ENCODE data around the gene KLHL29. TPM values are rescaled to one million over a fixed set of nuclear protein-coding genes. Genes with fewer than 3 reads are reported as not detected.

KLHL29 gene
- total RNA-seq, 1 donor from 2014 or later = 17.5 TPM

DNA sequence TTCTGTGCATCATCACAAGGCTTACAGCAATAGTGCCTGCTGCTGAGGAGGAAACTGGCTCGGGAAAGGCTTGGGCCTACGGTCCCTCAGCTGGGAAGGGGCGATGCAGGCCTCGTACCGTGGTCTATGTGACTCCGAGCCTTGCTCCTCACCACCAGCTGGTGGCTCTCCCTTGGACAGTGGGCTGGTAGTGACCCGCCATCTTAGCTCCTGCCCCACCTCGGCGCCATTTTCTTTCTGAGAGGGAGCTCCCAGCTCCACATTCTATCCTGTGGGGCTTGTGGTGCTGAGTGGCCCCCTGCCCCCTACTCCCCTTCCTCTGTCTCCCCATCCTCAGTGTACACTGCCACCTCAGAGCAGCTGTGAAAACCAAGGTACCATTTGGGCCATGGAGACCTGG lies 255.7 kb downstream of the KLHL29 start:
- Mint-ChIP-seq H3K27ac (ENCODE audit: unreplicated experiment) (no peak overlapping the region), H3K4me3 (ENCODE audit: unreplicated experiment) (no peak overlapping the region), H3K9me3 (ENCODE audit: unreplicated experiment) (no peaks in the 10 kb centered on the region), H3K36me3 (ENCODE audit: low read depth, unreplicated experiment) (peaks cover 14% of the 10 kb centered on the region), H3K27me3 (ENCODE audit: unreplicated experiment) (peaks cover 10% of the 10 kb centered on the region), H3K4me1 (ENCODE audit: unreplicated experiment) (peaks cover 16% of the 10 kb centered on the region)
- TF ChIP-seq, protein P1, sequence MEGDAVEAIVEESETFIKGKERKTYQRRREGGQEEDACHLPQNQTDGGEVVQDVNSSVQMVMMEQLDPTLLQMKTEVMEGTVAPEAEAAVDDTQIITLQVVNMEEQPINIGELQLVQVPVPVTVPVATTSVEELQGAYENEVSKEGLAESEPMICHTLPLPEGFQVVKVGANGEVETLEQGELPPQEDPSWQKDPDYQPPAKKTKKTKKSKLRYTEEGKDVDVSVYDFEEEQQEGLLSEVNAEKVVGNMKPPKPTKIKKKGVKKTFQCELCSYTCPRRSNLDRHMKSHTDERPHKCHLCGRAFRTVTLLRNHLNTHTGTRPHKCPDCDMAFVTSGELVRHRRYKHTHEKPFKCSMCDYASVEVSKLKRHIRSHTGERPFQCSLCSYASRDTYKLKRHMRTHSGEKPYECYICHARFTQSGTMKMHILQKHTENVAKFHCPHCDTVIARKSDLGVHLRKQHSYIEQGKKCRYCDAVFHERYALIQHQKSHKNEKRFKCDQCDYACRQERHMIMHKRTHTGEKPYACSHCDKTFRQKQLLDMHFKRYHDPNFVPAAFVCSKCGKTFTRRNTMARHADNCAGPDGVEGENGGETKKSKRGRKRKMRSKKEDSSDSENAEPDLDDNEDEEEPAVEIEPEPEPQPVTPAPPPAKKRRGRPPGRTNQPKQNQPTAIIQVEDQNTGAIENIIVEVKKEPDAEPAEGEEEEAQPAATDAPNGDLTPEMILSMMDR (IDR thresholded peaks at IDR 0.05; ENCODE audit: unreplicated experiment) = no peak
- no peak for DNase-seq (ENCODE audit: low spot score)

DNA sequence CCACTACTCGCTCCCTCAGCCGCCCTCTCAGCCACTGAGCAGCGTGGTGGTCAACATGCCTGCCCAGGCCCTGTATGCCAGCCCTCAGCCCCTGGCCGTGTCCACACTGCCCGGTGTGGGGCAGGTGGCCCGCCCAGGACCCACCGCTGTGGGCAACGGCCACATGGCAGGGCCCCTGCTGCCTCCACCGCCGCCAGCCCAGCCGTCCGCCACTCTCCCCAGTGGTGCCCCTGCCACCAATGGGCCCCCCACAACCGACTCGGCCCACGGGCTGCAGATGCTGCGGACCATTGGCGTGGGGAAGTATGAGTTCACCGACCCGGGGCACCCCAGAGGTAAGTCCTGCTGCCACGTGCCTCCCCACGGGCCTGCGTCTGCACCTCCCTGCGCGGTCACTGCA lies 257.5 kb downstream of the KLHL29 start:
- DNase-seq (ENCODE audit: low spot score) = no peak
- TF ChIP-seq, protein P1 (IDR thresholded peaks at IDR 0.05; ENCODE audit: unreplicated experiment) = no peak
- peaks cover 14% of the 10 kb centered on the region for H3K36me3 Mint-ChIP-seq (ENCODE audit: low read depth, unreplicated experiment)
- H3K4me1 Mint-ChIP-seq (ENCODE audit: unreplicated experiment) = peaks cover 4% of the 10 kb centered on the region
- no peak overlapping the region for H3K4me3 Mint-ChIP-seq (ENCODE audit: unreplicated experiment)
- no peak overlapping the region for H3K27ac Mint-ChIP-seq (ENCODE audit: unreplicated experiment)
- H3K9me3 Mint-ChIP-seq (ENCODE audit: unreplicated experiment) = no peaks in the 10 kb centered on the region
- peaks cover 3% of the 10 kb centered on the region for H3K27me3 Mint-ChIP-seq (ENCODE audit: unreplicated experiment)

DNA sequence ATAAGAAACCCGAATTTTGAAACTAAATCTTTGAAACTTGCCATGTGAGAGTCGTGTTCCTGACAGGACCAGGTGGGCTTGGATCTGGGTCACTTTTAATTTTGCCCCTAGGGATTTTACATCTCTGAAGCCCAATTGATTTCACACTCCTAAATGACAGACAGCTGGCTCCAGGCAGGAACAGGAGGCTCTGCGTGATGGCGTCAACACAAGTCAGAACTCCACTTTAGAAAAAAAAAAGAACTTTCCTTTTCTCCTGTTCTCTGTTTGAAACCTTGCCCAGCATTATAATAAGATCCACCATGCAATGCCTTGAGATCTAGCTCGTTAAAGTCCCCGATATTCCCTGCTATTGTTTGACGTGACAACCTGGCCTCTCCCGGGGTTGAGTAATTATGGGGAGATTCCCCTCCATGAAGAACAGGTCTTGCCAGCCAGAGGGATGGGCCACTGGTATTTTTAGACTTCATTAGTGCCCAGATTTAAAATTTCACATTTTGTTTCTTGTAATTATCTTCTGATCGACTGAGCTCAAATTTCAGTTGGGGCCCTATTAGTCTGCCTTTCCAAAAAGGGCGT lies 260.3 kb downstream of the KLHL29 start:
- peaks cover 3% of the 10 kb centered on the region for H3K27me3 Mint-ChIP-seq (ENCODE audit: unreplicated experiment)
- peaks cover 9% of the 10 kb centered on the region for H3K36me3 Mint-ChIP-seq (ENCODE audit: low read depth, unreplicated experiment)
- no peak overlapping the region for H3K27ac Mint-ChIP-seq (ENCODE audit: unreplicated experiment)
- no peaks in the 10 kb centered on the region for H3K9me3 Mint-ChIP-seq (ENCODE audit: unreplicated experiment)
- no peak for DNase-seq (ENCODE audit: low spot score)
- peaks cover 5% of the 10 kb centered on the region for H3K4me1 Mint-ChIP-seq (ENCODE audit: unreplicated experiment)
- no peak overlapping the region for H3K4me3 Mint-ChIP-seq (ENCODE audit: unreplicated experiment)
- TF ChIP-seq, protein P1 (IDR thresholded peaks at IDR 0.05; ENCODE audit: unreplicated experiment) = no peak

DNA sequence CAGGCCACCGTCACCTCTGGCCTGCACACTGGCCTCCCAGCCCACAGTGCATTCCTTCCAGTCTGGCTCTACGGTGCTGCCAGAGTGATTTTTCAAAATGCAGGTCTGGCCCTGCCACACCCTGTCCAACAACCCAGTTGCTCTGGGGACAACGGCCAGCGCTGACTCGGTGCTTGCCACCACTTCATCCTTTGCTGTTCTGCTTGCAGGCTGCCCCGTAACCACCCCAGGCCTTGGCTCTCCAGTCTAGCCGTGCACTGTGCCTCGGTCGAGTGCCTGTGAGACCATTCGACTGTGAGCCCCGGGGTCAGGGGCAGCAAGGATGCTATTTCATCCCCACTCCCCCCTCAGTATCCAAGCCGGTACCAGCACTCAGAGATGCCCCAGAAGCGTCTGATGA lies 262.6 kb downstream of the KLHL29 start:
- TF ChIP-seq, protein P1 (IDR thresholded peaks at IDR 0.05; ENCODE audit: unreplicated experiment) = no peak
- peaks cover 4% of the 10 kb centered on the region for H3K36me3 Mint-ChIP-seq (ENCODE audit: low read depth, unreplicated experiment)
- H3K4me1 Mint-ChIP-seq (ENCODE audit: unreplicated experiment) = peaks cover 5% of the 10 kb centered on the region
- H3K27ac Mint-ChIP-seq (ENCODE audit: unreplicated experiment) = no peak overlapping the region
- no peak for DNase-seq (ENCODE audit: low spot score)
- H3K9me3 Mint-ChIP-seq (ENCODE audit: unreplicated experiment) = no peaks in the 10 kb centered on the region
- H3K27me3 Mint-ChIP-seq (ENCODE audit: unreplicated experiment) = peaks cover 3% of the 10 kb centered on the region
- H3K4me3 Mint-ChIP-seq (ENCODE audit: unreplicated experiment) = no peak overlapping the region

DNA sequence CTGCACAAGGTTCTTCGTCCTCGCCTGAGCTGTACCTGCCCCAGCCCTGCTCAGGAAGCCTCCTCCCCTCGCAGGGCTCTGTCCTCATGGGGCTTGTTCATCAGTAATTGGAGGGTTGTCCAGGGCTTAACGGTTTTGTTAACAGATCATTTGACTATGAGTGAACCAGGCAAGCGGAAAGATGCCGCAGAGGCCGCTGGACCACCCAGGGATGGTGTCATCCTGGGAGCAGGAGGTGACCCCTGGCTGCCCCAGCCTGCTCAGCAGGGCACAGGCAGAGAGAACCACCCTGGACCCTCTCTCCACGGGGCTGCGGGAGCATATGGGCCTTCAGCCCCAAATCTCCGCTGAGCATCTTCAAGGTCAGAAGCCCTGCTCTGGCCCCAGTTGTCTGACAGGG lies 264.3 kb downstream of the KLHL29 start:
- Mint-ChIP-seq H3K4me1 (ENCODE audit: unreplicated experiment) (peaks cover 5% of the 10 kb centered on the region), H3K27ac (ENCODE audit: unreplicated experiment) (no peak overlapping the region), H3K36me3 (ENCODE audit: low read depth, unreplicated experiment) (peaks cover 4% of the 10 kb centered on the region), H3K27me3 (ENCODE audit: unreplicated experiment) (peaks cover 4% of the 10 kb centered on the region), H3K4me3 (ENCODE audit: unreplicated experiment) (no peak overlapping the region), H3K9me3 (ENCODE audit: unreplicated experiment) (no peaks in the 10 kb centered on the region)
- no peak for DNase-seq (ENCODE audit: low spot score)
- TF ChIP-seq, protein P1 (IDR thresholded peaks at IDR 0.05; ENCODE audit: unreplicated experiment) = no peak

Data from endothelial cell (in vitro differentiated cells).